Measurements from ENCODE around the gene ATP8B3. TPM values are rescaled to one million over a fixed set of nuclear protein-coding genes. Genes with fewer than 3 reads are reported as not detected.

Gene ATP8B3
- total and polyA plus RNA-seq, 7 donors: 0.06 to 0.30 (median 0.17) TPM; not detected in 1

DNA sequence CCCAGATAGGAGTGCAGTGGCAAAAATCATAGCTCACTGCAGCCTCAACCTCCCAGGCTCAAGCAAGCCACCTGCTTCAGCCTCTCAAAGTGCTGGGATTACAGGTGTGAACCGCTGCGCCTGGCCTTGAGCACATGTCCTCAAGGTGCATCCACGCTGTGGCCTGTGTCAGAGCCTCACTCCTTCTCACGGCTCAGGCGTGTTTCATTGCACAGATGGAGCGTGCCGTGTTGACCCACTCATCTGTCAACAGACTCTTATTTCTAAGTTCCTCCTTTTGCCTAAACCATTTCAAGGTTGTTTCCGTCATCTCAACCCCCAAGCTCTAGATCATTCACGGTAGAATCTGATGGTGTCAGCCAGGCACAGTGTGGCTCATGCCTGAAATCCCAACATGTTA is 28.2 kb downstream of the ATP8B3 start:
- H3K27me3 ChIP-seq (ENCODE audit: insufficient read depth in 3 of 3, low read length in 2 of 3): peaks cover 0 to 72% (median 32%) of the 10 kb centered on the region in 3 donors
- no peak for DNase-seq
- WGBS, 3 donors: 80 to 86% (median 85%) methylated on average over 9 of the region's 9 CpGs
- ATAC-seq: no peak
- H3K9me3 ChIP-seq: peaks cover 6% of the 10 kb centered on the region
- H3K4me3 ChIP-seq: no peak overlapping the region
- no peak overlapping the region for H3K27ac ChIP-seq
- TF ChIP-seq, protein P1, sequence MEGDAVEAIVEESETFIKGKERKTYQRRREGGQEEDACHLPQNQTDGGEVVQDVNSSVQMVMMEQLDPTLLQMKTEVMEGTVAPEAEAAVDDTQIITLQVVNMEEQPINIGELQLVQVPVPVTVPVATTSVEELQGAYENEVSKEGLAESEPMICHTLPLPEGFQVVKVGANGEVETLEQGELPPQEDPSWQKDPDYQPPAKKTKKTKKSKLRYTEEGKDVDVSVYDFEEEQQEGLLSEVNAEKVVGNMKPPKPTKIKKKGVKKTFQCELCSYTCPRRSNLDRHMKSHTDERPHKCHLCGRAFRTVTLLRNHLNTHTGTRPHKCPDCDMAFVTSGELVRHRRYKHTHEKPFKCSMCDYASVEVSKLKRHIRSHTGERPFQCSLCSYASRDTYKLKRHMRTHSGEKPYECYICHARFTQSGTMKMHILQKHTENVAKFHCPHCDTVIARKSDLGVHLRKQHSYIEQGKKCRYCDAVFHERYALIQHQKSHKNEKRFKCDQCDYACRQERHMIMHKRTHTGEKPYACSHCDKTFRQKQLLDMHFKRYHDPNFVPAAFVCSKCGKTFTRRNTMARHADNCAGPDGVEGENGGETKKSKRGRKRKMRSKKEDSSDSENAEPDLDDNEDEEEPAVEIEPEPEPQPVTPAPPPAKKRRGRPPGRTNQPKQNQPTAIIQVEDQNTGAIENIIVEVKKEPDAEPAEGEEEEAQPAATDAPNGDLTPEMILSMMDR (IDR thresholded peaks at IDR 0.05): no peak
- intact Hi-C loops (cut with DNase I): loop anchor here in 1 of 2 donors (10.0 kb wide), 1 partner anchor 109 kb away; no protein-coding TSS in a partner anchor
- H3K36me3 ChIP-seq (ENCODE audit: insufficient read depth in 1 of 2, low read depth in 1 of 2): no peaks in the 10 kb centered on the region
- H3K4me1 ChIP-seq: no peaks in the 10 kb centered on the region

DNA sequence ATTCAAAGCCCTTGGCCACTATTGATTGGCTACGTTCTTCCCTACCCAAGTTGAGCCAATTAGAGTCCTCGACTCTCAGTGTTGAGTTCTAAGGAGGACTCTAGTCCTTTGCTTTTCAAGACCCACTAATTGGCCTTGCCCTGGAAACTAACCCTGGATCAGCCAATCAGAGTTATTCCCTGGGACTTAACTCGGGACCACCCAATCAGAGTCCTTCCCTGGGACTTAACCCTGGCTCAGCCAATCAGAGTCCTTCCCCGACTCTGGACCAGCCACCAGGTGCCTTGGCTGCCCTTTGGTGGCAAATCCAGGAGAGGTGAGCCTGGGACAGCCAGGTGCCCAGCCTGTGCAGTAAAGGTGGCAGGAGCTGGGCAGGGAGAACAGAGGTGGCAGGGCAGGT is 28.7 kb downstream of the ATP8B3 start:
- H3K27me3 ChIP-seq (ENCODE audit: insufficient read depth in 3 of 3, low read length in 2 of 3): peaks cover 0 to 68% (median 36%) of the 10 kb centered on the region in 3 donors
- H3K4me1 ChIP-seq: no peaks in the 10 kb centered on the region
- intact Hi-C loops (cut with DNase I): loop anchor here in 1 of 2 donors (10.0 kb wide), 1 partner anchor 109 kb away; no protein-coding TSS in a partner anchor
- TF ChIP-seq, protein P1 (IDR thresholded peaks at IDR 0.05): no peak
- no peak overlapping the region for H3K27ac ChIP-seq
- peaks cover 6% of the 10 kb centered on the region for H3K9me3 ChIP-seq
- WGBS, 3 donors: 82 to 93% (median 88%) methylated on average over 4 of the region's 4 CpGs
- H3K4me3 ChIP-seq: no peak overlapping the region
- DNase-seq (no peak), ATAC-seq (no peak)
- no peaks in the 10 kb centered on the region for H3K36me3 ChIP-seq (ENCODE audit: insufficient read depth in 1 of 2, low read depth in 1 of 2)

DNA sequence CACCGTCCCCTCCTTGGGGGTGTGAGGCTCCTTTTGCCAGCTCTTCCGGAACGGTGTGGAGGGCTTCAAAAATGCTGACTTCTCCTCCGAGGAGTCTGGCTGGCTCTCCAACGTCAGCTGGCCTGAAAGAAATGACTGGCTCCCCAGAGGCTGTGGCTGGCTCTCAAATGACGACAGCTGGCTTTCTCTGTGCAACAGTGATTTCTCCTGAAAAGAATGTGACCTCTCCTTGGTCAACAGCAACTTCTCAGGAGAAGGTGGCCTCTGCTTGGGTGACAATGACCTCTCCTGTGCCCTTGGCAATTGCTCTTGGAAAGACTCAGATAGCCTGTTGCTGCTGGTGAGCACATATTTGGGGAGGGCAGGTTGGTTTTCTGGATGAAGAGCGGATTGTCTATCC is 29.6 kb downstream of the ATP8B3 start:
- Histone ChIP-seq H3K4me3 (no peak overlapping the region), H3K36me3 (ENCODE audit: insufficient read depth in 1 of 2, low read depth in 1 of 2) (no peaks in the 10 kb centered on the region), H3K27ac (no peak overlapping the region), H3K27me3 (ENCODE audit: insufficient read depth in 3 of 3, low read length in 2 of 3) (peaks cover 0 to 67% (median 36%) of the 10 kb centered on the region in 3 donors), H3K4me1 (no peaks in the 10 kb centered on the region), H3K9me3 (peaks cover 6% of the 10 kb centered on the region)
- TF ChIP-seq, protein P1 (IDR thresholded peaks at IDR 0.05): no peak
- ATAC-seq (no peak), DNase-seq (no peak)
- intact Hi-C loops (cut with DNase I): loop anchor here in 1 of 2 donors (10.0 kb wide), 1 partner anchor 108 kb away; no protein-coding TSS in a partner anchor
- WGBS, 3 donors: 23 to 32% (median 25%) methylated on average over 7 of the region's 7 CpGs

DNA sequence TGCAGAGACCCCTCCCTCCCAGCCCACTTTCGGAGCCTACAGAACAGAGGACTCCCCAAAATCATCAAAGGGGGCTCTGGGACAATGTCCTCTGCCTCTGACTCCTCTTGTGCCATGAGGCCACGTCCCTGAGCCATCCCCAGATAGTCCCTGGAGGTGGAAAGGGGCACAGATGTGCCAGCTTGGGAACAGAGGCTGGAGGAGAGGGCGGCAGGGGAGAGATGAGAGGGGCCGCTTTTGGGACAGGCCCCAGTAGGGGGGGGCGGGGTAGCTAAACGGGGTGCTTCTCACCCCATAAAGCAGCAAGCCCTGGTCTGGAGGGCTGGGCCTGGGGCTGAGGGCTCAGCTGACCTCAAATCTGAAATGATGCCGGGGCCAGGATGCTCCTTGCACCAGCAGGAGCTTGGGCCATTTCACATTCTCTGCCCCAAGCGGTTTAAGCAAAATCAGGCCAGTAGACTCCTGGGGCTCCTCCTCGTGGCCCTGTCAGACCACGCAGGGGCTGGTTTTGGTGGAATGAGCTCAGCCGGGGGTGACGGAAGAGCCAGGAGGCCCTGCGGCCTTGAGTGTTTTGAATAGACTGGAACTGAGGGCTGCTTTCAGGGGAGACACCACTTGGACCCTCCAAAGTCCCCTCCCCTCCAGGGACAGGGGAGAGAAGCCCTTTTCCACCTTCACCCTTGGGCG is 31.7 kb downstream of the ATP8B3 start:
- DNase-seq (no peak), ATAC-seq (no peak)
- 47 to 48% (median 47%) methylated on average over 14 of the region's 14 CpGs for WGBS, 3 donors
- Histone ChIP-seq H3K36me3 (ENCODE audit: insufficient read depth in 1 of 2, low read depth in 1 of 2) (no peaks in the 10 kb centered on the region), H3K27ac (no peak overlapping the region), H3K4me3 (no peak overlapping the region), H3K4me1 (no peaks in the 10 kb centered on the region), H3K27me3 (ENCODE audit: insufficient read depth in 3 of 3, low read length in 2 of 3) (peaks cover 0 to 87% (median 48%) of the 10 kb centered on the region in 3 donors), H3K9me3 (peaks cover 6% of the 10 kb centered on the region)
- intact Hi-C loops (cut with DNase I): loop anchor here in 1 of 2 donors (10.0 kb wide), 1 partner anchor 106 kb away; no protein-coding TSS in a partner anchor
- TF ChIP-seq, protein P1 (IDR thresholded peaks at IDR 0.05): no peak
